ENCODE data around the gene SYT2.
A peak's percentile ranks its signal among the peaks of the same experiment; 100 is the strongest.

Gene SYT2

GRCh38 chr1:202704601-202705000 lies 5.7 kb downstream of the SYT2 start:
- no peak for DNase-seq (ENCODE audit: low spot score)

DNA sequence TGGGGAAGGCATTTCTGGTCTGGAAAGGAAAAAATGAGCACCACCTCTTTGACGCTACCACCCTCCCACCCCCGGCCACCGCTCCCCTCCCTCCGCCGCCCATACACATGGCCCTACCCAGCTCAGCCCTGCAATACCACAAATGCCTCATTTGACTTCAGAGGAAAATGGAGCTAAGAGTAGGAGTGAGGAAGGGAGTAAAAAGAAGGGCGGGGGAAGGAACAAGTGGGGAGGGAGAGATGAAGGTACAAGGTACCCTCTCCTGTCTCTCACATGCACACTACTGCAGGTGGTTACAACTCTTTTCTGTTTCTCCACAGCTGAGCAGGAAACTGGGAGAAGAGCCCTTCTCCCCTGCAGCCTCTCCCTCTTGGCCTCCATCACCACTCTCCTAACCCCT lies 7.1 kb downstream of the SYT2 start:
- DNase-seq (ENCODE audit: low spot score) = no peak

GRCh38 chr1:202702088-202702487 lies 8.2 kb downstream of the SYT2 start:
- no peak for DNase-seq (ENCODE audit: low spot score)

DNA sequence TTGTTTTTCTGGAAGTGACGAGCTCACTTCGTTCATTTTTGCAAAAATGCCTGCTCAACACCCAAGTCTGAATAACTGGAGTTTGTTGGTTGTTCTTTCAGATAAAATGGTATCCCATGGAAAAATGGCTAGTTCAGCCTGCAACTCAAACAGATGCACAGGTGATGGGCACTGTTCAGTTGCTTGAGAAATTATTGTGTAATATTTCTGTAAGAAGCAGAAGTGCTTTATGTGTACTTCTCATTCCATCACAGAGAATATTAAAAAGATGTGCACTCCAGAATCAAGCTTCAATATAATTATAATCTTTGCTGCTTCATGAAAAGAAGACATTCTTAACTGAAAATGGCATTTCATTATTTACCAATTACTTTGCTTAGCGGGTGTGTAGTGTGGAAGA lies 9.1 kb downstream of the SYT2 start:
- DNase-seq (ENCODE audit: low spot score) = no peak

DNA sequence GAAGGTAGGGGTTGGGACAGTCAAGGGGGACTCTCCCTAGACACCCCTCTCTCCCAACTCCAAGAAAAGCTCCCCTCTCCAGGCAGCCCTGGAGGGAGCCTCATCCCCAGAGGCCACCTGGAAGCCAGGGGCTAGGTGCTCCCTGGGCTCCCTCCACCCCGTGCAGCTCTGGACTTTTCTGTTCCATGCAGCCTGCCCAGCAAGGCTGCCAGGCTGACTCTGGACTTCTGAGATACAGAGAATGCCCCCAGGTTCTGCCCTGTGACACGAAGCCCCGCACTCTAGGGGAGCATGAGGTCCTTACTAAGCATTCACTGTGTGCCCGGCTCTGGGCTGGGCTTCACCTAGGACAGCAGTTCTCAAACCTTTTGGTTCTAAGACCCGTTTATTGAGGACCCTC lies 10.2 kb downstream of the SYT2 start:
- no peak for DNase-seq (ENCODE audit: low spot score)

GRCh38 chr1:202698276-202698675 lies 12.0 kb downstream of the SYT2 start:
- no peak for DNase-seq (ENCODE audit: low spot score)

GRCh38 chr1:202697038-202697437 lies 13.2 kb downstream of the SYT2 start:
- DNase-seq (ENCODE audit: low spot score) = peak; percentile 36

GRCh38 chr1:202694314-202694713 lies 15.9 kb downstream of the SYT2 start:
- no peak for DNase-seq (ENCODE audit: low spot score)

DNA sequence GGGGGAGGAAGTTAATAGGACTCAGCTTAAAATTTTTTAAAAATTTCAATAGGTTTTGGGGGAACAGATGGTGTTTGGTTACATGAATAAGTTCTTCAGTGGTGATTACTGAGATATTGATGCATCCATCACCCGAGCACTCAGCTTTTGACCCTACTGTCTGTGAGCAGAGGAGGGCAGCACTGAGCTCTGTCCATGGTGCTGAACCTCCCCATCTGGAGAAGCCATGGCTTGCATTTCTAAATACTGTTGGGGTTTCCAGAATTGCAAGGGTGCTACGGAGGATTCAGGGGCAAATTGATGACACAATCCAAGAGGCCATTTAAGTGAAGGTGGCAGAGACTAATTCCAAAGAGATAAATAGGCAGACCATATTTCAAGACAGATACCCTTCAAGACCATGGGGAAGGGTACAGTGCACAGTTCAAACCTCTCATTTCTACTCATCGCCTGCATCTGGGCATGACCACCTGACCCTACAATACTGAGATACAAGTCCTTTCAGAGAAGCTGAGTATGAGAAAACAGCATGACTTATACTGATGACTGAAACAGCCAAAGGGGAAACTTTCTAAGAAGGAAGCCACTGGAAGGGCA lies 17.2 kb downstream of the SYT2 start:
- DNase-seq (ENCODE audit: low spot score) = peak; percentile 70

DNA sequence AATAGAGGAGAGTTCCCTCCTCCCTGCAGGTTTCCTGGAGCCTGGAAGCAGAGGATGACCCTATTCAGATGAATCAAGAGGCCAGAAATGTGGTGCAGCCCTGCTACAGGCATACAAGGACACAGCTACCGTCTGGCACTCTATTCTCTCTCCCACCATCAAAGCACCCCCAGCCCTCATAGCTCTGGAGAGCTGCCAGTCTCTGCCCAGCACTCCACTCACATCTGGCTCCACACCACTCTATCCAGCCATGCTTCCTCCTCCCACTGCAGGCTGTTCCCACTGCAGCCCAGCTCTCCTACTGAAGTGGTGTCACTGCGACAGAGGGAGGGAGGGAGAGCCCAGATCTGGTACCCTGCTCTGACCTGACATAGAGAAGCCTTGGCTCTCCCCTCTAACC lies 18.4 kb downstream of the SYT2 start:
- DNase-seq (ENCODE audit: low spot score) = no peak

- no peak for DNase-seq (ENCODE audit: low spot score)
These were observed 20.5 kb downstream of the SYT2 start for GRCh38 chr1:202689493-202690342.

- no peak for DNase-seq (ENCODE audit: low spot score)
These were observed 21.2 kb downstream of the SYT2 start for GRCh38 chr1:202689082-202689481.

DNA sequence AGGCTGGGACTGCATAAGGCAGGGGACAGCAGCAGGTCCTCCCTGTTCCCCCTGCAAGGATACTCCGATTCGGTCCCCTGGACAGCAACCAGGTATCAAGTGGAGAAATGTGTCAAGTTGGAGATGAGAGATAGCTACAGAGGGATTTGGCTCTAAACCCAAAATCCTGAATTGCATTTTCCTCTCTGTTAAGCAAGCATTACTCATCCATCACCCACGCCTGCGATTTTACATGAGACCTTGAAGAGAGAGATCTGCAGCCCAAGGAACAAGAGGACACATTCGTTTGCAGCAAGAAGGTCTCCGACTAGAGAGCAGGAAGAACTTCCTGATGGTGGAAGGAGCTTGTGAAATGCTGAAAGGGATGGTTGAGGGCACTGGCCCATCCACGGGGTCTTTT lies 21.9 kb downstream of the SYT2 start:
- no peak for DNase-seq (ENCODE audit: low spot score)

DNA sequence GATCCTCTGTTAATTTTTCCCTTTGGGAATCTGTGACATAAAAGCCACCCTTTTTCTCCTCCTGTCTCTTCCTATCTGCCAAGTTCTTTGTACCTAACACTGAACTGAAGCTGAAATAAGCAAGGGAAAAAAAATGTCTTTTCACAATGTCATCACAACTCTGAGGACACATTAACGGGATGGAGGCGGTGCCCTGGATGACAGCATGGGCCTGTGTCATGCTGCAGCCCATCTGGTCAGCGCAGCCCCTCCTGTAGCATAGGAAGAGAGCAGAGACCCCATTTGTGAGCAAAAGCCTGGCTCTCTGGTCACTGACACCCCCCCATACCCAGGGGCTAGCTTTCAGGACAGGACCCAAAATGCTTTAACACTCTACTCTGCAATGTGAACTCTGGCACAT lies 22.5 kb downstream of the SYT2 start:
- no peak for DNase-seq (ENCODE audit: low spot score)

DNA sequence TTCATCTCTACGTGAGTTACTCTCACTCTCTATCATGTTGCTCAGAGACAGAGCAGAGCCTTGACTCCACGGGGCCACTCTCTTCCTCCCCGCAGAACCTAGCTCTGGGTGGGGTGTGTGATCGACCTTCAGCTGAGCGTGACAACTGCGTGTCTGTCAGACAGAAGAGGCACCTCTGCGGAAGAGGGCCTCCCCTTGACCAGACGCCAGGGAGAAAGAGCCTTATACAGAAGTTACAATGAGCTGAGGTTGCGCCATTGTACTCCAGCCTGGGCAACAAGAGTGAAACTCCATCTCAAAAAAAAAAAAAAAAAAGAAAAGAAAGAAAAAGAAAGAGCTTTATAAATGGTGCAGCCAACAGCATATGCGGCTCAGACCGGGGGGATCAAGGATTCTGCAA lies 22.9 kb downstream of the SYT2 start:
- DNase-seq (ENCODE audit: low spot score) = no peak

- DNase-seq (ENCODE audit: low spot score) = no peak
These were observed 24.6 kb downstream of the SYT2 start for GRCh38 chr1:202685641-202686040.

DNA sequence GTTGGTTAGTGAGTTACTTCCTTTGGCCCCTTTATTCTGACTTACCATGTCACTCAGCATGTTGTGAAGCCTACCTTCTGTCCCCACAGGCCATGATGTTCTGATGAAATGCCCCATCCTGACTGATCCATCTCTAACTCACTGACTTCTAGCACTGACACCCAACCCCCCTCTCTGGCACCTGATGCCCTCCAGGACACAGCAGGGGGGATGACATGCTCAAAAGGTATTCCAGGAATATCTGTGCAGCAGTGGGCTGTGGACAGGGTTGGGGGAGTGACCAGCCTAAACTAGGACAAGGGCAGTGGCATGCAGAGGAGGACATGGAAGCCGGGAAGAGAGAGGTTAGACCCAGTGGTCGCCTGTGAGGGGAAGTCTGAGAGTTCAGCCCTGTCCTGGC lies 25.5 kb downstream of the SYT2 start:
- peak; percentile 6 for DNase-seq (ENCODE audit: low spot score)

DNA sequence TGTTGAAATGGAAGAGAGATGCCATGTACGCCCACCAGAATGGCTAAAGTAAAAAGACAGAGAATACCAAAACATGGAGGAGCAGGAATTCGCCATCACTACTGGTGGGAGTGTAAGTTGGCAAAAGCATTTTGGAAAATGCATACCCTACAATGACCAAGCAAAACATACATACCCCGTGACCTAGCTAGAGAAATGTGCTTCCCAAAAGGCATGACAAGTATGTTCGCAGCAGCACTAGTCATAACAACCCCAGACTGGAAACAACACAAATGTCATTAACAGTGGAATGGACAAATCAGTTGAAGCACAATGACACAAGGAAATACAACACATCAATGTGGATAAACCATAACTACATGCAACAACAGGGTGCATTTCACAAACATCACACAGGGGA lies 27.2 kb downstream of the SYT2 start:
- DNase-seq (ENCODE audit: low spot score) = no peak

DNA sequence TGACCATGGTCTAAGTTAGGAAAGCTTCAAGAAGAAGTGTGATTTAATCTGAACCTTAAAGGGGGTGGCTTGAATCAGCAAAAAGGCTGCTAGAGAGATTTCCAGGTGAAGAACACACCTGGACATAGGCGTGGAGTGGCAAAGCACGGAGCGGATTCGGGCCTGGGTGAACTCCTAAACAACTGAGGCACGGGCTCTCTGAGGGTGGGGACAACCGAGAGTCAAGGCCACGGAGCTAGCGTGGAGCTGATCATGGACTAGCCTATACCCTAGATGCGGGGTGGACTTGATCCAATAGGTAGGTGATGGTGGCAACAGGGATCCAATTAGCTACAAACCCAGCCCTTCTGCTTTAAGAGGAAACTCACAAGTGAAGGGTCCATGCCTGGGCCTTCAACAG lies 27.8 kb downstream of the SYT2 start:
- no peak for DNase-seq (ENCODE audit: low spot score)

DNA sequence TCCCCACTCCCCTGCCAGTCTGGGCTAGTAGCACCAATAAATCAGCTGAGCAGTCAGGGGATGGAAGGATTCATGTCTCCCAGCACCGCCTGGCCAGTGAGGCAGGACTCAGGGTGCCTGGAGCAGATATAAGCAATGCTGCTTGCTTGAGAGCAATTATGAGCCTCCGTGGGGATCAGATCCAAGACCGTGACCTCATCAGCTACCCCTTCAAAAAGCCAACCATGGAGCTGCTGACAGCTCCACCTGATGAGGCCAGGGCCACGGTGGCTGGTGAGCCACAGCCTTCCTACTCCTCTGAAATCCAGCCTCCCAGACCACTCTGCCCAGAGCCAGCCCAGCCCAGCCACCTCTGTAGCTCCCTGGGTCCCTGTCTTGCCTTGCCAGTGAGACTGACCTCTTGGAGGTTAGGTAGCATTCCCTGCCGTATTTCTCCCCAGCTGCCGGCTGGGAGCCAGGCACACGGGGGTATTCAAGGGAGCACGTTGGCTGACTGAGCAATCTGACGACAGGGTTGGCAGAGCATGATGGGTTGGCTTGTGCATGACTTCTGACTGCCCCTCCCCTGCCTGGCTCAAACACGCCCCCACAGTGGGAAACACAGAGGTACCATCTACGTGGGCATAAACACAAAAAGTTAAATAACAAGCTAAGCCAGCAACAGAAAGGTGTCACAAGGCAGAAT lies 28.4 kb downstream of the SYT2 start:
- DNase-seq (ENCODE audit: low spot score) = no peak

DNA sequence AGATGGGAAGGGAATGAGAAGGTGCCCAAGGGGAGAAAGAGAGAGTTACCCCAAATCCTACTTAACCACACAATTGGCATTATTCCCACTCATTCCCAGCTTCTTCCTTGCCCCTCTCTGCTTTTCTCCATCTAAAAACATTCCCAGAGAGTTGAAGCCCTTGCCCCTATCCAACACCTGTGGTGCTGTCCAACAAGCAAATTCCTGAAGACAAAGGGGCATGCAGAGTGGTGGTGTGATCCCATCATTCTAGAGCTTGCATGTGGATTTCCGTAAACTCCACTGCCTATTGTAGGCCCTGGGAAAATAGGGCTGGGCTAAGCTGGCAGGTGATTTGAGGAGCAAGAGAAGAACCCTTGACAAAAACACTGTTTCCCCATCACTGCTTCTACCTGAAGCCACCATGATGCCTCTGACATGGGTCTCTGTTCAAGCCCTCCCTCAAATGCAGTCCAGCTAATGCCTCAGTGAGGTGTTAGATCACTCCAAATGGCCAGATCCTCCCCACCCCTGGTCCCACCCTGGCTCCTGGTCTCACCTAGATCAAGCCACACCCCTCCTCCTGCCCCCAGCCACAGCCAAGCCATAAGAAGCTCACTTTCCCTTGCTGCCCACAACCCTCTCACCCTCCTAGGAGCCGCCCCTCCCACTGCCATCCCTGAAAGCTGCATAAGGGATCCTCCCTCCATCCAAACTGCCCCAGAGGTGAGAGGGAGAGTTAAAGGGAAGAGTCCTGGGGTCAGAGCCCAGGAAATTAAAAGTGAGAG lies 29.5 kb downstream of the SYT2 start:
- no peak for DNase-seq (ENCODE audit: low spot score)

DNA sequence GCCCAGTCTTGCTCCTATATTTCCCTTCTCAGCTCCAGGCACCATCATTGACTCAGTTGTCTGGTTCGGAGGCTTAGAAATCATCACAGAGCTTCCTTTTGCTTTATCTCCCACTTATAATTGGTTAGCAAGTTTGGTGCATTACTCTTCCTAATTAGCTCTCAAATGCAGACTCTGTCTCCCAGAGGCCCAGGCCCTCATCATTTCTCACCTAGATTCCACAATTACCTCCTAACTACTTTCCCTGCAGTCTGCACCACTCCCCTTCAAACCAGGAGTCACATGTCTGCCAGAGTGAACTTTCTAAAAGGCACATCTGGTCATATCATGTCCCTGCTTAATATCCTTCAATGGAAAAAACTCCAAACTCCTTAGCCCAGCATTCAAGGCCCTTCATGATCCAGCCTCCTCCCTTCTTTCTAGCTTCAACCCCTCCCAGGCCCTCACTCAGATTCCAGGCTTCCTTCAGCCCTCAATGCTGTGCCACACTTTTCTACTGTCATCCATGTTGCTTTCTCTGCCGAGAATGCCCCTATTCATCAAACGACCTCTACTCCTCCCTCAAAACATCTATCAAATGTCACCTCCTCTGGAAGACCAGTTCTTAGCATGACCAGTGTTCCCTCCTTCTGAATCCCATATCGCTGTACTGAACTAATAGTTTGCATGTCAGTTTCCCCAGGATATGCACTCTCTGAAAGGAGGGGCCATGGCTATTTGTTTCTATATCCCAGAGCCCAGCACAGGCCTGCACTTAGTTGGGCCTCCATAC lies 30.7 kb downstream of the SYT2 start:
- DNase-seq (ENCODE audit: low spot score) = no peak
